HepG2 (cell line): ENCODE data around the gene AP5B1. TPM values are rescaled to one million over a fixed set of nuclear protein-coding genes. Genes with fewer than 3 reads are reported as not detected.
A peak's percentile ranks its signal among the peaks of the same experiment; 100 is the strongest.

Experiments
- CREB3 ChIP-seq: sonication (generic); formaldehyde crosslinking; IDR thresholded peaks from 2 replicates; pipeline ENCODE4 v1.5.0; 2020; ENCODE audit warnings: missing genetic modification reagents
- CREBL2 ChIP-seq: sonication (generic); formaldehyde crosslinking; IDR thresholded peaks from 2 replicates; pipeline ENCODE4 v1.8.1; 2023; ENCODE audit warnings: missing genetic modification reagents, mild to moderate bottlenecking, borderline replicate concordance
- GABPB1 ChIP-seq: IDR thresholded peaks from 2 replicates; pipeline ENCODE4 v1.6.1; 2016; ENCODE audit warnings: mild to moderate bottlenecking, missing genetic modification reagents, moderate library complexity, missing compliant biosample characterization
- GFI1 ChIP-seq: sonication (generic); formaldehyde crosslinking; IDR thresholded peaks from 2 replicates; pipeline ENCODE4 v1.5.0; 2020; ENCODE audit warnings: missing genetic modification reagents, mild to moderate bottlenecking, borderline replicate concordance
- HNRNPLL ChIP-seq: fragments of 200-400 bp; formaldehyde crosslinking; IDR thresholded peaks from 2 replicates; pipeline ENCODE4 v1.6.1; 2017; ENCODE audit warnings: mild to moderate bottlenecking, low read depth, low read length; ENCODE audit not compliant: poor library complexity, severe bottlenecking
- KLF6 ChIP-seq: IDR thresholded peaks from 2 replicates; pipeline ENCODE4 v1.8.0; 2016; ENCODE audit warnings: missing biosample characterization, missing genetic modification reagents
- NONO ChIP-seq, 2 experiments: fragments of 450-650 bp in 1 of 2; sonication (generic) in 1 of 2; formaldehyde crosslinking in 1 of 2; IDR thresholded peaks in 1 of 2; conservative IDR thresholded peaks in 1 of 2; 2 replicates each; pipeline versions ENCODE4 v1.6.1 to v1.8.0; 2017 to 2022; ENCODE audit warnings: mild to moderate bottlenecking in 1 of 2, missing genetic modification reagents in 1 of 2, moderate library complexity in 1 of 2
- RNF2 ChIP-seq: fragments of 450-650 bp; conservative IDR thresholded peaks from 2 replicates; pipeline ENCODE4 v1.6.1; 2016; ENCODE audit warnings: low read depth
- RXRB ChIP-seq: IDR thresholded peaks from 2 replicates; pipeline ENCODE4 v1.6.1; 2016; ENCODE audit warnings: borderline replicate concordance, missing genetic modification reagents, missing compliant biosample characterization
- TOPORS ChIP-seq: sonication (generic); formaldehyde crosslinking; IDR thresholded peaks from 2 replicates; pipeline ENCODE4 v1.8.0; 2023; ENCODE audit warnings: mild to moderate bottlenecking, missing genetic modification reagents
- ZBTB40 ChIP-seq, 2 experiments: fragments of 450-650 bp in 1 of 2; sonication (generic) in 1 of 2; formaldehyde crosslinking in 1 of 2; IDR thresholded peaks; 2 replicates each; pipeline versions ENCODE4 v1.6.1 to v1.8.0; 2016 to 2022; ENCODE audit warnings: antibody characterized with exemption in 1 of 2, mild to moderate bottlenecking in 1 of 2, missing genetic modification reagents in 1 of 2
- ZBTB7B ChIP-seq: sonication (generic); formaldehyde crosslinking; IDR thresholded peaks from 2 replicates; pipeline ENCODE4 v1.4.0; 2020; ENCODE audit warnings: missing genetic modification reagents
- ZFP91 ChIP-seq: sonication (generic); formaldehyde crosslinking; IDR thresholded peaks from 2 replicates; pipeline ENCODE4 v1.9.0; 2022; ENCODE audit warnings: missing genetic modification reagents, mild to moderate bottlenecking, borderline replicate concordance
- ZFX ChIP-seq: sonication (generic); formaldehyde crosslinking; IDR thresholded peaks from 2 replicates; pipeline ENCODE4 v1.4.0; 2020; ENCODE audit warnings: mild to moderate bottlenecking, low read depth, missing genetic modification reagents, moderate library complexity
- polyA plus RNA-seq, 8 experiments: library from polyadenylated mRNA; depleted of rRNA in 3 of 8; stranded (reverse) in 7 of 8; unstranded in 1 of 8; fragments of >200 nt; fragmentation: Illumina TruSeq in 4 of 8; extraction: Trizol in 4 of 8; gene quantifications; 2 replicates each; pipeline versions ENCODE4 v1.2.1 to v1.2.3, GENCODE V29; 2011 to 2016; ENCODE audit warnings: low read depth in 4 of 8, missing spikeins in 1 of 8, mixed read lengths in 1 of 8; ENCODE audit not compliant: insufficient read depth in 1 of 8
- total RNA-seq, 5 experiments: library from RNA; depleted of rRNA; stranded (reverse); fragments of >200 nt; fragmentation: Illumina TruSeq; extraction: Trizol; gene quantifications; 2 replicates each; pipeline ENCODE4 v1.2.3, GENCODE V29; 2016; ENCODE audit warnings: low read depth in 1 of 5

AP5B1 gene
- total and polyA plus RNA-seq, 2 of the 13 experiments (the other 11 are each of a cell fraction or from before 2014, with no cell fraction given), result 1.7 to 4.4 TPM

- TF ChIP-seq RXRB (CRISPR knock-in tag) (0 out of 2 replicates have a peak, but pooled peaks have one; percentile 20), ZFX (peak; percentile 74), CREB3 (CRISPR knock-in tag) (0 out of 2 replicates have a peak, but pooled peaks have one; percentile 39), KLF6 (CRISPR knock-in tag) (0 out of 2 replicates have a peak, but pooled peaks have one; percentile 18), CREBL2 (CRISPR knock-in tag) (peak; percentile 16; the same call in 1 of the 2 replicates), NONO (IDR thresholded peaks at IDR 0.05) (no peak), NONO (CRISPR knock-in tag; conservative IDR thresholded peaks at IDR 0.05) (no peak), GABPB1 (CRISPR knock-in tag) (0 out of 2 replicates have a peak, but pooled peaks have one; percentile 30), RNF2 (peak; percentile 83), GFI1 (CRISPR knock-in tag) (0 out of 2 replicates have a peak, but pooled peaks have one; percentile 23), ZBTB7B (CRISPR knock-in tag) (peak; percentile 52), ZFP91 (CRISPR knock-in tag) (0 out of 2 replicates have a peak, but pooled peaks have one; percentile 25), ZBTB40 (IDR thresholded peaks at IDR 0.05) (no peak), ZBTB40 (CRISPR knock-in tag; IDR thresholded peaks at IDR 0.05) (peak; percentile 38; the same call in 1 of the 2 replicates), HNRNPLL (peak; percentile 36), TOPORS (CRISPR knock-in tag) (0 out of 2 replicates have a peak, but pooled peaks have one; percentile 4)
These were observed 581 bp upstream of the AP5B1 start (continued) for GRCh38 chr11:65781152-65781961.
